ENCODE results near the gene FAM219B.

FAM219B gene

DNA sequence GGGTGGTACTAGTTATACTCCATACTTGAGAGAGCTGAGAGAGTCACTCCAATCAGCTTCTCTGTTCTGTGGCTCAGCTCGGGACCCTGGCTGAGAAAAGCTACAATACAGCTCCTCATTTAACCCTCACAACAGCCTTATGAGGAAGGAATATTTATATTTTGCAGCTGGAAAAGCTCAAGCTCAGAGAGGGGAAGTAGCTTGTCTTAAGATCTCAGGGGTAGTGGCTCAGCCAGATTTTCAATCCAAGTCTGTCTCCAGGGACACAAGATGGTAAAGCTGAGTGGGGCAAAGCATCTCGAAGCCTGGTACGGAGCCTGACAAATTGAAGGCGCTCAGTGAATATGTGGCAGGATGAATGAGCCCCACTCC, 48.3 kb downstream of the FAM219B start:
- TF ChIP-seq, protein P1, sequence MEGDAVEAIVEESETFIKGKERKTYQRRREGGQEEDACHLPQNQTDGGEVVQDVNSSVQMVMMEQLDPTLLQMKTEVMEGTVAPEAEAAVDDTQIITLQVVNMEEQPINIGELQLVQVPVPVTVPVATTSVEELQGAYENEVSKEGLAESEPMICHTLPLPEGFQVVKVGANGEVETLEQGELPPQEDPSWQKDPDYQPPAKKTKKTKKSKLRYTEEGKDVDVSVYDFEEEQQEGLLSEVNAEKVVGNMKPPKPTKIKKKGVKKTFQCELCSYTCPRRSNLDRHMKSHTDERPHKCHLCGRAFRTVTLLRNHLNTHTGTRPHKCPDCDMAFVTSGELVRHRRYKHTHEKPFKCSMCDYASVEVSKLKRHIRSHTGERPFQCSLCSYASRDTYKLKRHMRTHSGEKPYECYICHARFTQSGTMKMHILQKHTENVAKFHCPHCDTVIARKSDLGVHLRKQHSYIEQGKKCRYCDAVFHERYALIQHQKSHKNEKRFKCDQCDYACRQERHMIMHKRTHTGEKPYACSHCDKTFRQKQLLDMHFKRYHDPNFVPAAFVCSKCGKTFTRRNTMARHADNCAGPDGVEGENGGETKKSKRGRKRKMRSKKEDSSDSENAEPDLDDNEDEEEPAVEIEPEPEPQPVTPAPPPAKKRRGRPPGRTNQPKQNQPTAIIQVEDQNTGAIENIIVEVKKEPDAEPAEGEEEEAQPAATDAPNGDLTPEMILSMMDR (IDR thresholded peaks at IDR 0.05; ENCODE audit: borderline replicate concordance, control extremely low read depth, extremely low read depth, insufficient read depth, missing control alignments): no peak
- in situ Hi-C loops (cut with MboI; ENCODE audit: low sequenced_read_pairs, unreplicated experiment): no loop called here
- DNase-seq (ENCODE audit: low spot score): no peak

GRCh38 chr15:74857671-74858368, 48.8 kb downstream of the FAM219B start:
- TF ChIP-seq, protein P1 (IDR thresholded peaks at IDR 0.05; ENCODE audit: borderline replicate concordance, control extremely low read depth, extremely low read depth, insufficient read depth, missing control alignments): no peak
- in situ Hi-C loops (cut with MboI; ENCODE audit: low sequenced_read_pairs, unreplicated experiment): no loop called here
- peak; percentile 39 for DNase-seq (ENCODE audit: low spot score)

- peak; percentile 66 for DNase-seq (ENCODE audit: low spot score)
- TF ChIP-seq, protein P1 (IDR thresholded peaks at IDR 0.05; ENCODE audit: borderline replicate concordance, control extremely low read depth, extremely low read depth, insufficient read depth, missing control alignments): no peak
- in situ Hi-C loops (cut with MboI; ENCODE audit: low sequenced_read_pairs, unreplicated experiment): no loop called here
Measured at GRCh38 chr15:74857082-74857655, 49.5 kb downstream of the FAM219B start.

DNA sequence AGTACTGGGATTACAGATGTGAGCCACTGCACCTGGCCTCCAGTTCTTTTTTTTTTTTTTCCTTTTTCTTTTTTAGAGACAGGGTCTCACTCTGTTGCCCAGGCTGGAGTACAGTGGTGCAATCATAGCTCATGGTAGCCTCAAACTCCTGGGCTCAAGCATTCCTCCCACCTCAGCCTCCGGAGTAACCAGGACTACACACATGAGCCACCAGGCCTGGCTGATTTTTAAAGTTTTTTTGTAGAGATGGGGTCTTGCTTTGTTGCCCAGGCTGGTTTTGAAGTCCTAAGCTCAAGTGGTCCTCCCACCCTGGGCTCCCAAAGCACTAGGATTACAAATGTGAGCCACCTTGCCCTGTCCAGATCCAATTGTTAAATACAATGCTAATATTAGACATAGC, 50.1 kb downstream of the FAM219B start:
- TF ChIP-seq, protein P1 (IDR thresholded peaks at IDR 0.05; ENCODE audit: borderline replicate concordance, control extremely low read depth, extremely low read depth, insufficient read depth, missing control alignments): no peak
- in situ Hi-C loops (cut with MboI; ENCODE audit: low sequenced_read_pairs, unreplicated experiment): no loop called here
- DNase-seq (ENCODE audit: low spot score): no peak

GRCh38 chr15:74855857-74856256, 50.8 kb downstream of the FAM219B start:
- TF ChIP-seq, protein P1 (IDR thresholded peaks at IDR 0.05; ENCODE audit: borderline replicate concordance, control extremely low read depth, extremely low read depth, insufficient read depth, missing control alignments): no peak
- in situ Hi-C loops (cut with MboI; ENCODE audit: low sequenced_read_pairs, unreplicated experiment): no loop called here

GRCh38 chr15:74854453-74855022, 52.1 kb downstream of the FAM219B start:
- DNase-seq (ENCODE audit: low spot score): no peak
- TF ChIP-seq, protein P1 (IDR thresholded peaks at IDR 0.05; ENCODE audit: borderline replicate concordance, control extremely low read depth, extremely low read depth, insufficient read depth, missing control alignments): no peak
- in situ Hi-C loops (cut with MboI; ENCODE audit: low sequenced_read_pairs, unreplicated experiment): no loop called here

More at GRCh38 chr15:74855857-74856256, 50.8 kb downstream of the FAM219B start:
- DNase-seq (ENCODE audit: low spot score): no peak

Data from GM13976 (cell line).